Measurements from ENCODE around the gene MLF2. TPM values are rescaled to one million over a fixed set of nuclear protein-coding genes. Genes with fewer than 3 reads are reported as not detected.
A peak's percentile ranks its signal among the peaks of the same experiment; 100 is the strongest.

The MLF2 gene
- total RNA-seq, 1 donor from 2014 or later = 108 TPM

DNA sequence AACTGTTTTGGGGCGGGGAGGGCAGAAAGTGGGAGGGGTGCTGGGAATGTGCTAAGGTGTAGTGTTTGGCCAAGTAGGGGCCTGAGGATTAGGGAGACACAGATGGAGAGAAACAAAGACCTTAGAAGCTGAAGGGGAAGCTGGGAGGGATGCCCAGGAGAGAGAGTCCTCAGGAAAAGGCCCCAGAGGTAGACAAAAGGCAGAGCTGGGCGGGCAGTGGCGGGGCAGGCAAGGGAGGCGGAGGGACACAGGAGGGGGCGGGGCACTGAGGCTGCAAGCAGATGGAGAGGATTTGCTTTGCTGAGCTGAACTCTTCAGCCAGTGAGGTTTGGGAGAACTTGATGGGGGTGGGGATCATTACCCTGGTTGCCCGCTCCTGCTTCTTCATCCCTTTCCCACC, 16.0 kb upstream of the MLF2 start:
- Histone ChIP-seq H3K4me1 (peaks cover 57% of the 10 kb centered on the region), H3K27ac (no peak overlapping the region)
- no peak for TF ChIP-seq CTCF (IDR thresholded peaks at IDR 0.05)

GRCh38 chr12:6768437-6768914, 15.5 kb upstream of the MLF2 start:
- peaks cover 62% of the 10 kb centered on the region for H3K4me1 ChIP-seq
- intact Hi-C loops (cut with DNase I) = no loop called here
- no peak for TF ChIP-seq CTCF (IDR thresholded peaks at IDR 0.05)
- no peaks in the 10 kb centered on the region for H3K27me3 ChIP-seq (ENCODE audit: low read depth)
- no peak for ATAC-seq
- H3K4me3 ChIP-seq = peak overlapping the region; percentile 78
- no peaks in the 10 kb centered on the region for H3K9me3 ChIP-seq
- H3K36me3 ChIP-seq = peaks cover 21% of the 10 kb centered on the region
- DNase-seq = no peak
- H3K27ac ChIP-seq = peak overlapping the region; percentile 84

More for the DNA sequence above, 16.0 kb upstream of the MLF2 start:
- ATAC-seq (no peak), DNase-seq (no peak)
- Histone ChIP-seq H3K4me3 (peak overlapping the region; percentile 78), H3K36me3 (peaks cover 21% of the 10 kb centered on the region), H3K9me3 (no peaks in the 10 kb centered on the region), H3K27me3 (ENCODE audit: low read depth) (no peaks in the 10 kb centered on the region)
- intact Hi-C loops (cut with DNase I) = no loop called here

DNA sequence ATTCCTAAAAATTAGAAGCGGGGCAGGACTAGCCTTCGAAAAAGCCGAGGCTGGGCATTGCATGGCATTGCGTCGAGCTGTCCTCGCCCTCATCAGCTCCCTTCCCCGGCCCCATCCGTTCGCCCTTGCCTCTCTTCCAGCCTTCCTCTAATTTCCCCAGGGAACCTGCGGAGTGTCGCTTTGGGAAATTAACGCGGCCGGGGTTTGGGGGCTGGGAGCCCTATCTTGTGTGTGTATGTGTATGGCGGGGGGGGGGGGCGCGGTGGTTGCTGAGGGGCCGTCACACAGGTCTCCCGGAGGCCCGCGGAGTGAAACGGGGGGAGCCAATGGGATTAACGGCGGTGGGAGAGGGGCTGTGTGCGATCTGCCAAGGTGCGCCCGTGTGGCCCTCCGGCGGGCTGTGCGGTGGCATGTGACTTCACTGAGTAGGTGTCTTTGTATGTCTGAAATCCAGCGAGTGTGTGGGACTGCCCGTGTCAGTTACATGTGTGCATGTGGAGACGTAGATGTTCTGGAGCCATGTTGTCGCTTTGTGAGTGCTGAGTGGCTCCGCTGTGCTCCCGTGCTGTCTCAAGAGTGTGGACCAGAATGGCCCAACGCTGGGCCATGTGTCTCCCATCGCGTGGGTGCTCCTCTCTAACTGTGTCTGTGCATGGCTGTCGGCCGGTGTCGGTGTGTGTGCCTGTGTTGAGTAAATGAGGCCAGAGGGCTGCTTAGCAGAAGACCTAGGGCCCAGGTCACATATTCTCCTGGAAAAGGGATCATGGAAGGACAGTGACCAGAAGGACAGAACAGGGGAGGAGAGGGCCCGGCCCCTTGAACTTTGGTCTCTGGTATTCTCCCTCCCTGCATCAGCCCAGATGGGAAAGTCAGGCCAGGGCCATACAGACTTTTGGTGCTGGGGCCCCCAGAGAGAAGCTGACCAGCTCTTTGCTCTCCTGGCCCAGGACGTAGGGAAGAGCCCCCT, 14.7 kb upstream of the MLF2 start:
- intact Hi-C loops (cut with DNase I) = no loop called here
- Histone ChIP-seq H3K4me1 (peaks cover 64% of the 10 kb centered on the region), H3K27me3 (ENCODE audit: low read depth) (no peaks in the 10 kb centered on the region), H3K27ac (peak overlapping the region; percentile 84), H3K9me3 (no peaks in the 10 kb centered on the region), H3K4me3 (peak overlapping the region; percentile 78), H3K36me3 (peaks cover 21% of the 10 kb centered on the region)
- ATAC-seq (no peak), DNase-seq (no peak)
- no peak for TF ChIP-seq CTCF (IDR thresholded peaks at IDR 0.05)

- peak; percentile 89 for DNase-seq
- Histone ChIP-seq H3K9me3 (no peaks in the 10 kb centered on the region), H3K27ac (peak overlapping the region; percentile 84), H3K4me1 (peaks cover 57% of the 10 kb centered on the region), H3K4me3 (peak overlapping the region; percentile 78), H3K36me3 (peaks cover 21% of the 10 kb centered on the region), H3K27me3 (ENCODE audit: low read depth) (no peaks in the 10 kb centered on the region)
- ATAC-seq = peak; percentile 72 to 82
- intact Hi-C loops (cut with DNase I) = no loop called here
- TF ChIP-seq CTCF (IDR thresholded peaks at IDR 0.05) = peak; percentile 55
Measured at GRCh38 chr12:6766651-6767349, 13.9 kb upstream of the MLF2 start.

Measured in lower lobe of right lung (tissue), 2 donors.